Measurements from ENCODE around the gene CYP27A1.
"Not testable (repeated sequence)": the region's sequence is repeated elsewhere in the genome, so short reads cannot be mapped to it uniquely, and the experiment has no call there.

The CYP27A1 gene

GRCh38 chr2:218833023-218833609 lies 51.2 kb downstream of the CYP27A1 start:
- no peak for DNase-seq

DNA sequence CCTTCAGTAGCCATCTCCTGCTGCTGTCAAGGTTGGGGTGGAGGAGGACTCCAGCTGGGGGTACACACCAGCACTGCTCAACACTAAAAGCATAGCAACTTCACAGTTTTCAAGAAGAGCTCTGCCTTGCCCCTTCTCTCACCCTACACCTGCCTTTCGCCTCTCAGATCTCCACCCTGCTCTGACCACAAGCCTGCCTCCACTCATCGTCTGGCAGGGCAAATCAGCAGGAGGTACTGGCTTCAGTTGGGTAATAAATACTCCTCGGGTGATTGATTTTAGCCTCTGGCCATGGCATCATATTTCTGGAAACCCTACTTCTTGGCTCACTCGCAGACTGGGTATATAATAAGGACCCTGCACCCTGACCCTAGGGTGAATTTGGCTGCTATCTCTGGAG lies 52.7 kb downstream of the CYP27A1 start:
- no peak for DNase-seq

DNA sequence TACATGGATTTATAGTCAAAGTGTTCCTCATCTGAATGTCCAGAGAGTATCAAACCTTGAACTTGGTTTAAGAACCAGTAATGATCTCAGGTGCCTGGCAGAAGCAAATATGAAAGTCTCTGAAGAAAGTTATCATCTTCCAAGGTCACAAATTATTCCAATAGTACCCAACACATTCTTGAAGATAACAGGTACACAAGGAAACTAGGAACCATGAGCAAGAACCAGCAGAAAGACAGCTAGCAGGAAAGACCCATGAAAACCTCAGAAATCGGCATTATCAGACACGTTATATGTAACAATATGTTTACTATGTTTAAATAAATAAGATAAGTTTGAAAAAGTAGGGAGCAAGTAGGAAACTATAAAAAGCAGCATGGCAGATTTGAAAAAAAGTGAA lies 55.5 kb downstream of the CYP27A1 start:
- DNase-seq = no peak

- no peak for DNase-seq
These were observed 57.5 kb downstream of the CYP27A1 start for GRCh38 chr2:218839430-218839829.

DNA sequence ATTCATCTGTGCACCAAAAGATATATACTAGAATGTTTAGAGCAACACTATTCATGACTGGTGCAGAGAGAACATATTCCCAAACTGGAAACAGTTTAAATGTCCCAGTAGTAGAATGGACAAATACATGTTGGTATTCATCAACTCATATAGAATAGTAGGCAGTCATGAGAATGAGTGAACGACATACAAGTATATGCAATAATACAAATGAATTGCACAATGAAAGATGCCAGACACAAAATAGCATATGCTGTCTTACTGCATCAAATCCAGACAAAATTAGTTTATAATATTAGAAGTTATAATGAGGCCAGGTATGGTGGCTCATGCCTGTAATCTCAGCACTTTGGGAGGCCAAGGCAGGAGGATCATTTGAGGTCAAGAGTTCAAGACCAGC lies 57.9 kb downstream of the CYP27A1 start:
- no peak for DNase-seq

- DNase-seq = not testable (repeated sequence)
These were observed 62.4 kb downstream of the CYP27A1 start for GRCh38 chr2:218844334-218844733.

- DNase-seq = not testable (repeated sequence)
These were observed 65.0 kb downstream of the CYP27A1 start for GRCh38 chr2:218846963-218847362.

DNA sequence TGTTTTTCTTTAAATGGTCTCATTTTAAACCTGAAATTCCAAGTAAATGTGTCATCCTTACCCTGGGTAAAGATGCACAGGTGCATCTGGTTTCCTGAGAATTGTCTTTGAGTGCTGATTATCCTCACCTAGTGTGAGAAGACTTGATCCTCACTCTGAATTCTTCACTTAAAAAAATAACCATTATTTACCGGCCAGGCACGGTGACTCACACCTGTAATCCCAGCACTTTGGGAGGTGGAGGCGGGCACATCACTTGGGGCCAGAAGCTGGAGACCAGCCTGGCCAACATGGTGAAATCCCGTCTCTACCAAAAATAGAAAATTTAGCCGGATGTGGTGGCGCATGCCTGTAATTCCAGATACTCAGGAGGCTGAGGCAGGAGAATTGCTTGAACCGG lies 67.8 kb downstream of the CYP27A1 start:
- no peak for DNase-seq

GRCh38 chr2:218850796-218851195 lies 68.8 kb downstream of the CYP27A1 start:
- DNase-seq = no peak

GRCh38 chr2:218851286-218851685 lies 69.3 kb downstream of the CYP27A1 start:
- no peak for DNase-seq

DNA sequence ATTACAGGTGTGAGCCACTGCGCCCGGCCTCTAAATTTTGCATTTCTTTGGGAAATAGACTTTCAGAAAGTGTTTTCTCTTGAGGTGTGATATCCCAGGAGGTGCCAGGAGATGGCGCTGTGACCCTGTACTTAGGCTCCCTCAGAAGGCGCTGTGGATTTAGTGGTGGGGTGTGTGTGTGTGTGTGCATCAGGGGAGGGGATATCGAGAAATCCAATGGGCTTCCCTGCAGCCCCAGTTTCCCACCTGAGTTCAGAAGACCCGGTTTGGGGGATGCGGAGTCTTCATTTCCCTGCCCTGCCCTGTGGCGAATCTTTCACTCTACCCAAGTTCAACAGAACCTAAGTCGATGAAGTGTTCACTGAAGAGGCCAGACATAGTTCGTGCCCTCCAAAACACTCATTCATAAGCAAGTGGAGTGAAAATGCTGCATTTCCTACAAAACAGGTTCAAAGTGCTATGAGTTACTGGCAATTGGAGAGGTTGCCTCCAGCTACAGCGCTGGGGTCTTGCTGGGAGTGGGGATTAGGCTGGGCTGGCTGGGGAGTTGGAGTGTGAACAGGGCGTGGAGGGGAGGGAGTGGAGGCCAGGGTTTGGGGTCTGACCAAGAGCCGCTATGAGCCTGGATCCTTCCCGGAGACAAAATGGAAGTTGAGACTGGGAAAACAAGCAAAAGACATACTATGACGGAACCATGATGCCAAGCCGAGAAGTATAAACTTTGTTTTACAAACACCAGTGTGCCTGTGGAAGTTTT lies 71.1 kb downstream of the CYP27A1 start:
- peak; percentile 83 for DNase-seq

DNA sequence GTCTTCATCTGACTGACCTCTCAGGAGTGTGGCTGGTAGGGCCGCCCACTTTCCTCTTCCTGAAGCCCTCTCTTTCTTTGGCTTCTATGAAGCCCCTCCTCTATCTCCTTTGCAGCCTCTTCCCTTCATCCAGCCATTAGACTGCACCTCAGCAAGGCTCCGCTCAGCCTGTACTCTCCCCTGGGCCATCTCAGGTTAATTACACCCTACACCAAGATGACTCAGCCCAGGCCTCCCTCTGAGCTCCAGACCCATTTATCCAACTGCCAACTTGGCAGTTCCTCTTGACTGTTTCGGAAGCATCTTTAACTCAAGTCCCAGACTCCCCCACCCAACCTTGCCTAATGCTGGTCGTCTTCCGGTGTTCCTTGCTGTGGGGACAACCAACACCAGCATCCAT lies 71.8 kb downstream of the CYP27A1 start:
- peak; percentile 97 for DNase-seq

GRCh38 chr2:218854860-218855259 lies 72.9 kb downstream of the CYP27A1 start:
- DNase-seq = no peak

DNA sequence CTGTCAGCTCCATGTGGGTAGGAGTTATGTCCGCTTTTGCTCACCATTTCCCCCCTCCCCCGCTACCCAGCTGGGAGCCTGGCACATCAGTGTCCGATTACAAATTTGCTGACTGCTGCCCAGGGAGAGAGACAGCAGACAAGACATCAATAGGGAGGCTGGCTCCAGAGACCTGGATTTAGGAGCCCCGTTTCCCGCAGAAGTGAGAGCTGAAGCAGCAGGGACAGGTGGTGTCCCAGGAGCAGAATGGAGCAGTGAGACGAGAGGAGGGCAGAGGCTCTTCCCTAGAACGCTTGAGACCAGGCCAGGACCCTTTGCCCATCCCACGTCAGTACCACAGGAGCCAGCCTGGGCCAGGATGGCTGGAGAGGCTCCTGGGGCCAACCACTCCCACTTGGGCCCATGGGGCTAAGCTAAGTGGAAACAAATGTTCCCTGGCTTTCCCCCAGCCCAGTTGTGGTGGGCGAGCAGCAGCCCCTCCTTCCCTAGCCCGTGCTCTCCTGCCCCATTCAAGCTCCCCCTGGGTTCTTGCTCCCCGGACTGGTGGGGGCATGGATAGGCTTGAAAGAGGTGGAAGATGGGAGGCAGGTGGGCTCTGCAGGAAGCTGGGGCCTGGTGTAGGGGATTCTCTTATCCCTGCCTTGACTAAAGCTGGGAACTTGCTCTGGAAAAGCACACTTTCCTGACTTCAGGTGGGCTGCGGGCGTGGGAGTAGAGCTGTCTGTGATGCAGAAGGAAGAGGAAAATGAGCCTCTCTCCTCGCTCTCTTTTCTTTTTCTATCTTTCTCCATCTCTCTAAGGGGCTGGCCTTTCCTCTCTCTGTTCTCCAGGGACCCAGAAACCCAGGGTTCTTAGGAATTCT lies 73.6 kb downstream of the CYP27A1 start:
- DNase-seq = no peak

- peak; percentile 92 for DNase-seq
These were observed 74.4 kb downstream of the CYP27A1 start for GRCh38 chr2:218856167-218856895.

DNA sequence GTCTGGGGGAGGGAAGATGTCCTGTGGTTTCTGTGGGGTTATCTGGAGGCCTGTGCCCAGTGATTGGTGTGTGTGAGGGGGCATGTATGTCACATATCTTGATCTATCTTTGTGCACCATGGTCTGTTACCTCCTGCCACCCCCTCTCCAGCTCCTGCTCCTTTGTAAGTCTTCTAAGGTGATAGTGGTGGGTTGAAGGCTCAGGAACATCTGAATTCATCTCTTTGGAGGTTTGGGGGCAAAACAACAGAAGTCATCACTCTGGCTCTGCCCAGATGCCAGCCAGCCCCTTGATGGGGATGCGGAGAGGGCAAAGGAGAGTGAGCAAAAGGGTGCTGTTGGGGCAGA lies 74.9 kb downstream of the CYP27A1 start:
- no peak for DNase-seq

DNA sequence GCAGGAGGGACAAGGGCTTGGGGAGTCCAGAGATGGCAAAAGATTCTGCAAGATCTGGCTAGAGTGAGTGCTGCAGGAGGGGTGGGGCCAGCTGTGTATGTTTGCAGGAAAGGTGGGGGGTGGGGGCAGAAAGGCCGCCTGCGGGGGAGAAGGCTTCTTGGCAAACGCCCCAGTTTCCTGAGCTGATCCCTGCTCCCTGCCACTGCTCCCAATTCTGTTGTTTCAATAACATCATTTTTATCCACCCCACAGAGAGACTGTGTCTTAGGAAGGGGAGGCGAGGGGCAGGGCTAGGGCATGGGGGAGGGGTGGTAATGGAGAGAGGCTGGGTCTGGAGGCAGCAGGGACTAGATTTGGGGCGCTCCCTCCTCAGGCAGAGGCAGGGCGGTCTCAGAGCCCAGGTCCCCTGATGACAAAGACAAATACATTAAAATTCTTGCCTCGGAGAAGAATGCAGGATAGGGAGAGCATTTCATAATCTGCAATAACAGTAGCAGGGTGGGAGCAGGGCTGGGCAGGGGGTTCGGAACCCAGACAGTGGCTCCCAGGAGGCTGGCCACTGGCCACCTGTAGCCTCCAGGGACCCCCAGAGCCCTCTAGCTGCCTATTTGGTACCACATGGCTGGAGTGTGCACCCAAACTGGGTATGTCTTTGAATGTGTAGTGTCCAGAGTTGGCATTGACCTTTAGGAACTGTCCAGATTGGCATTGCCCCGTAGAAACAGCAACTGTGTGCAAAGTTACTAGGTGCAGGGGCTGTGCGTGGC lies 75.6 kb downstream of the CYP27A1 start:
- no peak for DNase-seq

GRCh38 chr2:218858138-218858445 lies 76.1 kb downstream of the CYP27A1 start:
- DNase-seq = no peak

DNA sequence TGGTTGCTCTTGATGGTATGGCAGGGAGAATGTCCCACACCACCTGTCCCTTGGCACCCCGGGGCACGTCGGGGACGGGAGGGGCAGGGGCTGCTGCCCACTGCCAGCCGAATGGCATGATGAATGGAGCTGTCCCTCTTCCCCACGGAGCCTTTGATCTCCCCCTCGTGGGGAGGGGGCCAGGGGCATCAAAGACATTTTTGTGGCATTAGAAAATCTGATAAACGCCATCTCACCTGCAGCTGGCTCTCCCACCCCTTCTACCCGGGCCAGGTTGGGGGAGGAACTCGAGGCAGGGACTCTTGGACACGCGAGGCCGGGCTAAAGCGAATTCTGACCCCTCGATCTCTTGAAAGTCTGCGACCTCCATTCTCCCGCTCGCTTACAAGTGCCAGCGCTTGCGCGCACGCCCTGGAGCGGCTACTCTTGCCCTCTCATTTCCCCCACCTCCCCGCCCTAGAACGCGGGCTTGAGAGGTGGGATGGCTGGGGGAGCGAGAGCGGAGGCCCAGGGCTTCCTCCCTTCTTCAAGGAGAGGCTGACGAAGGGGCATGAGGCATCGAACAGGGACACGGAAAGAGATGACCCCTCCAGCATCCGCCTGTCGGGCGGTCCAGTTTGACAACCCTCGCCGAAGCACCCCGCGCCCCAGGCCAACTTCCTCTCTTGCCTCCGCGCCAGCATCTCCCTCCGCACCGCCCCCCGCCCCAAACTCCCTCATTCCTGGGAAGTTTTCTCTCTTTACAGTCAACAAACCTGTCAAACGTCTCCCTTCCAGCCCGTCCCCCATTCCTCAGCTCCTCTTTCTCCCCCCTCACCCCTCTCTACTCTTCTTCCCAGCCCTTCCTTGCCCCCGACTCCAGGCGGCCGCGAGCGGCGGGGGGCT lies 77.0 kb downstream of the CYP27A1 start:
- DNase-seq = peak; percentile 74

DNA sequence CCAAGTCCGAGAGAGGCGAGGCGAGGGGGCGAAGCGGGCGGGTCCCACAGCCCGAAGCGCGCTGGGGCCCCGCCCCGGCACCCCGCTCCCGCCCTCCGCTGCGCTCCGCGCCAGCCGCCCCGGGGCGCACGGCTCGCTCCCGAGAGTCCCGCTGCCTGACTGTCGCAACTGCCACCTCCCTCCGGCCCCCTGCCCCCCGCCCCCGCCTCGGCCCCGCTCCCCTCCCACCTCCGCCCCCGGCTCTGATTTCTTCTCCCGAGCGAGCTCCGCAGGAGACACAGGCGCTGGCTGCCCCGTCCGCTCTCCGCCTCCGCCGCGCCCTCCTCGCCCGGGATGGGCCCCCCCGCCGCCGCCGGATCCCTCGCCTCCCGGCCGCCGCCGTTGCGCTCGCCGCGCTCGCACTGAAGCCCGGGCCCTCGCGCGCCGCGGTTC lies 77.6 kb downstream of the CYP27A1 start, which contains the start of gene WNT6:
TSS of gene WNT6 (plus strand) at position 250 of the 432 bp plus-strand sequence. CDS start 233 bp downstream, outside the sequence.
- DNase-seq = peak; percentile 79
